HG03159 (cell line): Measurements from ENCODE around the gene PDLIM3.
"Not testable (repeated sequence)": the region's sequence is repeated elsewhere in the genome, so short reads cannot be mapped to it uniquely, and the experiment has no call there.

Experiments used
- ATAC-seq: cut with Tn5 transposase; IDR thresholded peaks from one replicate; pipeline ENCODE4 v1.9.1; 2021; ENCODE audit warnings: mild to moderate bottlenecking, moderate library complexity; ENCODE audit not compliant: unreplicated experiment

The PDLIM3 gene

GRCh38 chr4:185522451-185522850 lies 12.9 kb downstream of the PDLIM3 start:
- no peak for ATAC-seq

- ATAC-seq: no peak
Measured at GRCh38 chr4:185520119-185520518, 15.2 kb downstream of the PDLIM3 start.

- ATAC-seq: no peak
Measured at GRCh38 chr4:185518494-185518893, 16.8 kb downstream of the PDLIM3 start.

GRCh38 chr4:185518069-185518468 lies 17.2 kb downstream of the PDLIM3 start:
- no peak for ATAC-seq

GRCh38 chr4:185515248-185515647 lies 20.1 kb downstream of the PDLIM3 start:
- no peak for ATAC-seq

- no peak for ATAC-seq
Measured at GRCh38 chr4:185514182-185514697, 21.1 kb downstream of the PDLIM3 start.

GRCh38 chr4:185513489-185514181 lies 21.7 kb downstream of the PDLIM3 start:
- ATAC-seq: no peak

- ATAC-seq: no peak
Measured at GRCh38 chr4:185512516-185512915, 22.8 kb downstream of the PDLIM3 start.

- not testable (repeated sequence) for ATAC-seq
Measured at GRCh38 chr4:185511243-185511642, 24.1 kb downstream of the PDLIM3 start.

GRCh38 chr4:185510806-185511205 lies 24.5 kb downstream of the PDLIM3 start:
- ATAC-seq: no peak

- ATAC-seq: no peak
Measured at GRCh38 chr4:185508181-185508580, 27.1 kb downstream of the PDLIM3 start.

GRCh38 chr4:185506422-185506821 lies 28.9 kb downstream of the PDLIM3 start:
- ATAC-seq: no peak

GRCh38 chr4:185504098-185505047 lies 30.9 kb downstream of the PDLIM3 start:
- no peak for ATAC-seq

GRCh38 chr4:185502386-185502785 lies 32.9 kb downstream of the PDLIM3 start:
- no peak for ATAC-seq

- ATAC-seq: no peak
Measured at GRCh38 chr4:185500576-185500975, 34.7 kb downstream of the PDLIM3 start.

- no peak for ATAC-seq
Measured at GRCh38 chr4:185500035-185500434, 35.3 kb downstream of the PDLIM3 start.

- ATAC-seq: no peak
Measured at GRCh38 chr4:185488650-185489049, 46.7 kb downstream of the PDLIM3 start.

- no peak for ATAC-seq
Measured at GRCh38 chr4:185481401-185481800, 53.9 kb downstream of the PDLIM3 start.

- ATAC-seq: peak; percentile 34
Measured at GRCh38 chr4:185480016-185480732, 55.1 kb downstream of the PDLIM3 start.

- peak; percentile 93 for ATAC-seq
Measured at GRCh38 chr4:185479507-185479971, 55.8 kb downstream of the PDLIM3 start.

GRCh38 chr4:185473247-185473646 lies 62.1 kb downstream of the PDLIM3 start:
- ATAC-seq: no peak
